MM.1S (cell line): ENCODE measurements around the gene PXYLP1.

Experiments used
- CTCF ChIP-seq: fragments of 300-600 bp; sonication (generic); IDR thresholded peaks from 2 replicates; pipeline ENCODE4 v1.5.1; 2016; ENCODE audit warnings: antibody characterized with exemption, low read length, mixed read lengths
- EZH2 ChIP-seq: fragments of 300-600 bp; sonication (generic); optimal IDR thresholded peaks from 2 replicates; pipeline ENCODE3; 2017; ENCODE audit warnings: low read depth, mild to moderate bottlenecking, antibody characterized with exemption, low read length, mixed read lengths

- peak; percentile 31 for TF ChIP-seq CTCF
- TF ChIP-seq EZH2, result no peak
These were observed 24.2 kb downstream of the PXYLP1 start for GRCh38 chr3:141255846-141256261.
